GM19193 (cell line): ENCODE data around the gene FOXK2.

Experiments used
- POLR2A ChIP-seq: IDR thresholded peaks from 4 replicates; pipeline ENCODE4 v1.6.1; 2011; ENCODE audit not compliant: insufficient read depth, insufficient read length; ENCODE audit errors: extremely low read depth

FOXK2 gene

GRCh38 chr17:82567286-82567685 lies 47.8 kb downstream of the FOXK2 start:
- TF ChIP-seq POLR2A: no peak

GRCh38 chr17:82568997-82569393 lies 49.5 kb downstream of the FOXK2 start:
- TF ChIP-seq POLR2A: no peak

GRCh38 chr17:82569621-82570020 lies 50.1 kb downstream of the FOXK2 start:
- no peak for TF ChIP-seq POLR2A

- no peak for TF ChIP-seq POLR2A
Measured at GRCh38 chr17:82570277-82570676, 50.7 kb downstream of the FOXK2 start.

GRCh38 chr17:82571855-82572254 lies 52.3 kb downstream of the FOXK2 start:
- TF ChIP-seq POLR2A: no peak

GRCh38 chr17:82574041-82574440 lies 54.5 kb downstream of the FOXK2 start:
- TF ChIP-seq POLR2A: no peak

- TF ChIP-seq POLR2A: no peak
Measured at GRCh38 chr17:82577300-82577699, 57.8 kb downstream of the FOXK2 start.

GRCh38 chr17:82582213-82582612 lies 62.7 kb downstream of the FOXK2 start:
- TF ChIP-seq POLR2A: no peak

- no peak for TF ChIP-seq POLR2A
Measured at GRCh38 chr17:82582709-82583108, 63.2 kb downstream of the FOXK2 start.

- TF ChIP-seq POLR2A: no peak
Measured at GRCh38 chr17:82583720-82584234, 64.2 kb downstream of the FOXK2 start.

- TF ChIP-seq POLR2A: no peak
Measured at GRCh38 chr17:82586576-82587233, 67.2 kb downstream of the FOXK2 start.

GRCh38 chr17:82587234-82588086 lies 67.9 kb downstream of the FOXK2 start:
- TF ChIP-seq POLR2A: no peak

GRCh38 chr17:82588266-82589175 lies 69.0 kb downstream of the FOXK2 start:
- TF ChIP-seq POLR2A: no peak

GRCh38 chr17:82589851-82590180 lies 70.3 kb downstream of the FOXK2 start:
- TF ChIP-seq POLR2A: no peak

GRCh38 chr17:82590216-82590615 lies 70.7 kb downstream of the FOXK2 start:
- TF ChIP-seq POLR2A: no peak
